HG03095 (cell line): ENCODE measurements around the gene TNRC6B.
"Not testable (repeated sequence)": the region's sequence is repeated elsewhere in the genome, so short reads cannot be mapped to it uniquely, and the experiment has no call there.

Source experiments
- ATAC-seq: cut with Tn5 transposase; IDR thresholded peaks from one replicate; pipeline ENCODE4 v1.9.1; 2021; ENCODE audit warnings: moderate library complexity; ENCODE audit not compliant: unreplicated experiment

TNRC6B gene

DNA sequence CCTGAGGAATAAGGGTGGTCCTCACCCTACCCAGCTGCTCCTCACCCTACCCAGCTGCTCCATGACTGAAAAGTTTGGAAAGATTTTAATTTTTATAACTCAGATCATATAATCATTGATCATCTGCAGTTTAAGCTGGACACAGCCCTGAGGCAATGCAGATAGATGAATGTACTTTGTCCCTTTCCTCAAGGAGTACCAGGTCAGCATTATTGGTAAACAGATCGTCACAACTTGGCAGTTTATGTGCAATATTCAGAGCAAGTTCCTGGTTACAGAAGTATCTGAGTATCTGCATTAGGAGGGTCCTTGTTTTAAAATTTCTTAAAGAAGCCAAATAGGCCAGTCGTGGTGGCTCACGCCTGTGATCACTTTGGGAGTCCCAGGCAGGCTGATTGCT lies 3.6 kb downstream of the TNRC6B start:
- ATAC-seq = no peak

DNA sequence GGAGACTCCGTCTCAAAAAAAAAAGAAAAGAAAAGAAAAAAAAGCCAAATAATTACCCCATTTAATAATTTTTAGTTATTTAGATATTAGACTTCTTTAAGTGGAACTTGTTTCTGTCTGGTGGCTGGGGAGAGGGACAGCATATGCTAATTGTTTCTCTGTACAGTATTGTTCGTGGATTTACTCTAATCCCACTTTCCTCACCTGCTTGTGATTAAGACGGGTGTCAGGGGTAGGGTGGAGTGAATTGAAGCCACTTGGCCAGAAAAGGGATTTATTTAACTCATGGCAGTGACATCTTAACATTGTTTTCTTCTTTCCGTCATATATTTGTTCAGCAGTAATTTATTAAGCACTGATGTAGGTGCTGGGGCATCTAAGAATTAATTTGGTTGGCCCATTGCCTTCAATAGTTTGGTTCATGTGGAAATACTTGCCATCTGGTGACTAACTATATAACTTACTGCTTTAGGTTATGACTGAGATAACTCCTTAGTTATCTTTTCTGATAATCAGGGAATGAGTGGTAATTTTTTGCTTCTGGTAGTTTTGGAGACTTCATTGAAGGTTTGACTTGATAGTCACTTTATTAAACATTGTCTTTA lies 4.6 kb downstream of the TNRC6B start:
- no peak for ATAC-seq

DNA sequence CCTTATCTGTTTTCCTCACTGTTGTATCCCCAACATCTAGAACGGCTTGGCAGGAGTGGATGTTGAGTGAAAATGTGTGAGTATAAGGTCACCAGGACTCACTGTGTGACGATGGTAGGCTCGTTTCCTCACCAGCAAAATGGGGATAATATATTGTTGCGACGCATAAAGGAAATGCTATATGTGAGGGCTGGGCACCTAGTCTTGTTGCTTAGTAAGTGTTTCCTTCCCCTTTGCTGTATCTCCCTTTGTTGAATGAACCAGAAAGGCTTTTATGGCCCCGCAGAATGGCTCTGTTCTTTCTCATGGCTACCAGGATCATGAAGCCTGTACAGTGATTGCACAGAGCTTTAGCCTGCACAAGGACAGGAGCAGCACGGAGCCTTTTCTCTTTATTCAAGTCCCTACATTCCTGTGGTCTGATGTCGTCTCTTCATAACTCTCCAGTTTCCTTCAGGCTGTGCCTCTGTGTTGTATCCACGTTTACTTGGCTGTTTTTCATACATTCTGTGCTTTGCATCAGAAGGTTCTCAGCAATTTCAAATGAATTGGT lies 5.4 kb downstream of the TNRC6B start:
- ATAC-seq = no peak

- not testable (repeated sequence) for ATAC-seq
Observed at GRCh38 chr22:40183603-40184002, 5.9 kb downstream of the TNRC6B start.

DNA sequence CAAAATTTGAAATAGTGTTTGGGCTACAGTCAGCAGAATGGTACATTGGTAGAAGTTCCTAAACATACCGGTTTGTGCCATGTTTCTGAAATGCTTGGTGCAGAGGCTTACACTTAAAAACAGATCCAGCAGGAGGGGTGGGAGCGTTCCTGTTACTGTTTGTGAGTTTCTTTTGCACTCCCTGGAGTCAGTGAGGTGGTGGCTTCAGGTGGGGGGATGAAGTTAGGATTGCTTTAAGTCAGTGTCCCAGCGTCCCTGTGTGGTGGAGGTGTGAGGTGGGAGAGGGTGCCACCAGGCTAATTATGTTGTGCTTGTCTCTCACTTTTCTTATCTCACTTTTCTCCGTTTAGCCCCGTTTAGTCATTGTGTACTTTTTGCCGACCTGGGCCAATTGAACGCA lies 9.7 kb downstream of the TNRC6B start:
- ATAC-seq = no peak

DNA sequence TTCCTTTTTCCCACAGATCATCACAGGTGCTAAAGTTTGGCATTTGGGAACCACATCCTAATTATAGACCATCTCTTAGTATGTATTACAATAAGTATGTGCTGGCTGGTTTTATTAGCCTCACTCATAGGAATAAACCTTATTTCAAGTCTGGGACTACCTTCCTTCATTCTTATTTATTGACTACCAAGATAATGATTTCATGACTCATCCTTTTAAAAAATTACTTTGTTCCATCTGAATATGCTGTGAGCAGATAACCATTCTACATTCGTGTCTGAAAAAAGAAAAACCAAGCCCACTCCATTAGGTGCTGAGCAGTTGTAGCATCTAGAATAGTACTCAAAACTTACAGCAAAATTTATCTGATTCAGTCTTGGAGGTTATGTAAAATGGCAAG lies 12.3 kb downstream of the TNRC6B start:
- no peak for ATAC-seq

DNA sequence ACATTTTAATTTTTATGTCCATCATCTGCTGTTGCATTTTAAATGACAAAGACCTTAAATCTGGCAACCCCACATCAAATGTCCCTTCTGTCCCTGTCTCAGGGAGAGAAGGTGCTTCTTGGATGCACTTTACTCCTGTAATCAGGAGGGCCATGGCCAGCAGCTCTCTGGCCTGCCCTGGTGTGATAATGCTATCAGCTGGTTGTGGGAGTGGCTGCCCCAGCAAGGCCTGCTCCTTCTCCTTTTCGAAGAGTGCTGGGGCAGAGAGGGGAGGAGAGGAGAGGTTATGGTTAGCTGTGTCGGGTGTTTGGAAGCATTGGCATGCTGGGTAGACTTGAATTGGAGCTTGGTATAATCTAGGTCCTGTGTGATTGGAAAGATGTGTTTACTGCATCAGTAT lies 12.8 kb downstream of the TNRC6B start:
- ATAC-seq = no peak

- no peak for ATAC-seq
Observed at GRCh38 chr22:40193429-40194421, 16.0 kb downstream of the TNRC6B start.

GRCh38 chr22:40194656-40195055 lies 16.9 kb downstream of the TNRC6B start:
- ATAC-seq = no peak

DNA sequence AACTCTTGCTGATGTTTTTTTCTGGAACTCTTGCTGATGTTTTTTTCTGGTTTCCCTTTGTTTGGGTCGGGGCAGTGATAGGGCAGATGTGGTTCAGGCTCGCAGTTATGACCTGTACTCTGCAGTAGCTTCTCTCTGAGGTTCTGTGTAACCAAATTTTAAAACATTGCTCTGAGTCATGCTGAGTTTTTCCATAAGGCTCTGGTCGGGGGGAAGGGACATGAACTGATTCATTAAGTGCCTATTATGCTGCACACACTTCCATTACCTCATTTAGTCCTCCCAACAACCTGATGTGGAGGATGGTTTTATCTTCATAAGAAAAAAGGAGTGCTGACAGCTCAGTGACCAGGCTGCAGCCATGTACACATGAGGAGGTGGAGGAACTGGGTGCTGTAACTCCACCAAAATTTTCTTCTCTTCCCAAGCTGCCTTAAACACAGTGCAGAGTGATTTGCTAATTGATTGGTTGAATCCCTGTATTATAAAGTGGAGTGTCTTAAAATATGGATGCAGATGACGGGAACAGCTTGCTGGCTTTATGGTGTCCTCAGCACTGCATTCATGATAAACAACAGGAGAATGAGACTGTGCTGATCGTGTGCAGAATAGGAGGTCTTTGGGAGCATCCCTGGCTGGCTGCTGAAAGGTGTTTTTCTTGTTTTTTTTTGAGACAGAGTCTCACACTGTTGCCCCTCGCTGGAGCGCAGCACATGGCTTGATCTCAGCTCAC lies 19.1 kb downstream of the TNRC6B start:
- ATAC-seq = no peak

DNA sequence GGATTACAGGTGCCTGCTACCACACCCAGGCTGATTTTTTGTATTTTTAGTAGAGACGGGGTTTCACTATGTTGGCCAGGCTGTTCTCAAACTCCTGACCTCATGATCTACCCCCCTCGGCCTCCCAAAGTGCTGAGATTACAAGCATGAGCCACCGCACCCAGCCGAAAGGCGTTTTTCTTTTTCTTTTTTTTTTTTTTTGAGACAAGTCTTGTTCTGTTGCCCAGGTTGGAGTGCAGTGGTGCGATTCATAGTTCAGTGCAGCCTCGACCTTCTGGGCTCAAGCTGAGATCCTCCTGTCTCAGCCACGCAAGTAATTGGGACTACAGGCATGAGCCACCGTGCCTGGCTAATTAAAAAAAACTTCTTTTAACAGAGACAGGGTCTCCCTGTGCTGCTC lies 19.7 kb downstream of the TNRC6B start:
- ATAC-seq = not testable (repeated sequence)

DNA sequence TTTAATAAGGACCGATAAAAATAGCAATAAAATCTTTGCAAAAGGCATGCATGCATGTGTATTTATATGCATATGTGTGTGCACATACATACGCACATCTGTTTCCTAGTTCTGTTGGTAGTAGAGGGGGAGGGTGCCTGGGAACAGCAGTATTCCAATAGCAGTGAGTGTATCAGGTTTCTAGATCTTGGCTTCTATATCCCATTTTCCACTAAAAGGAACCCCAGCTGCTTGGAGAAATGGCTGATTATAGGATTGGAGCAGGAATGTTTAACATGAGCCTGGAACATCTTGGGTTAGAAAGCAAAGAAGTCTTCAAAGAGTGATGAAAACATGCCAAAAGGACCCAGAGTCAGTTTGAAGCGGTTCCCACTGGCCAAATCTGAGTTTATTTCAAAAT lies 21.0 kb downstream of the TNRC6B start:
- ATAC-seq = no peak

DNA sequence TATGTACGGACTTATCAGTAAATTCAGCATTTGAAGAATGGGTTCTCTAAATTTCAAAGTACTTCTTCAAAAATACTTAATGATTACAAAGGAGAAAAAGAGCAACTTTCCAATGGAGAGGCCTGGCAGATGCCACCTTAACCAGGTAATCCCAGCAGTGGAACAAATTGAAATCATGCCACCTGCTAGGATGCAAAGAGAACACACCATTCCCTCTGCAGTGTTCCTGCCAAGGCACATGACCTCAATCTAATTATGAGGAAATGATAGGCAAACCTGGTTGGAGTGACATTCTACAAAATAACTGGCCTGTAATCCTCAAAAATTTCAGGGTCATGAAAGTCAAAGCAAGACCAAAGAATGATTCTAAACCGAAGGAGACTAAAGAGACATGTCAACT lies 21.5 kb downstream of the TNRC6B start:
- ATAC-seq = no peak

- no peak for ATAC-seq
Observed at GRCh38 chr22:40199852-40200251, 22.1 kb downstream of the TNRC6B start.

- no peak for ATAC-seq
Observed at GRCh38 chr22:40200795-40201530, 23.2 kb downstream of the TNRC6B start.

DNA sequence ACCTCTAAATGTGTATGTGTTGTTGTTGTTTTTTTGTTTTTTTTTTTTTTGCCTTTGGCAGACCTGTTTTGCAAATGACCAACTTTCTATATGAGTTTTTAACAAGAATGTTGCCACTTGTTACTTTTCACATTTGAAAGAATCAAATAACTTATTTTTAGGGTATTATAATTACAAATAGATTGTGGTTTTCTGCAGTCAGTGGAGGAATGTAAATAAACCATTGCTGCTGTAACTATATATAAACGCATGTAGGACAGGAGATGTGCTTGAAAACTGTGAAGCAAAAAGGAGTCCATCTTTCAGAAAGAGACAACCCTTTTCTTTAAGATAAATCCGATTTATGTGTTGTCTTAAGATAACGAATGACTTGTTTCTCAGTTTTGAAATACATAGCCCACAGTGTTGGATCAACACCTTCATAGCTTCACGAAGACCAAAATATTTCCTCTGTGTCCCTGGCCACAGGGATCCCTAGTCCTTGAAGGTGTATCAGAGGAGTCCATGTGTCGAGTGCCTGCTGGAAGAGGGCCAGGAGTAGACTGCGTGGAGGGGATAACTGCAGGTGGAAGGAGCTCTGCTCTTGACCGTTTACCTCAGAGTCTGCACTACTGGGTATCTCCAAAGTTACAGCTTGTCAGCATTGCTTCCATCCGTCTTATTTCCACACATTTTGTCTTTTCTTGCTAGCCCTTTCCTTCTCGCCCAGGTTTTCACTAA lies 24.7 kb downstream of the TNRC6B start:
- no peak for ATAC-seq

DNA sequence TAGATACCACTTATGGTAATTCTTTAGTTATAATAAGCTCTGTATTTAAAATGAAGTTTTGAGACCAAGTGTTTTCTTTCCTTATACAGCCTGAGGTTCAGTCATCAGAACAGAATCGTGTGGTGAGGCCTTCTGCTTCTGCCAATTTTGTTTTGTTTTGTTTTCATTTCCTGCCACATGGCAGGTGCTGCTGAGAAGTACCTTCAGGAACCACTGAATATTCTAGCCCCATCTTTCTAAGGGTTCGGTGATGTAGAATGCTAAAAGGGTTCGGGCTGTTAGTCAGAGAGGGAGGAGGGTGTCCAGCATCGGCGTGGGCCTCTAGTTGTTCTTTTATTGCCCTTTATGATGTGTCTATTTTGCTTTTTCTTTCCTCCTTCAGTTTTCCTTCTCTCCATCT lies 25.8 kb downstream of the TNRC6B start:
- ATAC-seq = no peak

DNA sequence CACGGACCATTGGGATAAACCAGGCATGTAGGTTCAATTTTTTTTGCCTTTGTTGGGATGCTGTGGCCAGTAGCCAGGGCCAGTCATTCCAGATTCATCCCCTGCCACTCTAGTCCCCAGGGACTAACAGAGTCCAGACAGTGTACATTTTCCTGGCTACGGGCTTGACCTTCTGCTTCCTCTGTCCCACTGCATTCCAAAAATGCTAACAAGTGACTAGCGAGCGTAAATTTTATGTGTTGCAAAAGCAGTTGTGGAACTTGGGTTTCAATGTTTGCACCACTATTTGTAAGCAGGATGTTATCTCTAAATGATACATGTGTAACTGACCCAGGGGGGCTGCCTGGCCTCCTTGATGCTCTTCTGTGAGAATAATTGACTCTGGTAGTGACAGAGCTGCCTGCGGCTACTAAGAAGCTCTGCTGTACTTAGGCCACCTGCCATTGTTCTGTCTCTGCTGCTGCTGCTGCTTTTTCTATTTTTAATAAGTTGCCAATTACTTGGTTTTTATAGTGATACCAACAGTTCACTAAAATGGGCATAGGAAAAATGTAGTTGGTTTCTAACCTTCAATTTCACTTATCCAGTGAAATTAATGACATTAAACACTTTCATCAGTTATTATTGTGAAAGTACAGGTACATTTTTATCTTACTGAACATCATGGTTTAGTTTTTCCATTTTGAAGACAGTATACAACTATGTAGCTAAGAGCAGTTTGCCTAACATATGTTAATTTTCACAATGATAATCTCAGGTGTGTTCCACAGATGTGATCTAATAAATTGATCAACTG lies 26.8 kb downstream of the TNRC6B start:
- no peak for ATAC-seq

DNA sequence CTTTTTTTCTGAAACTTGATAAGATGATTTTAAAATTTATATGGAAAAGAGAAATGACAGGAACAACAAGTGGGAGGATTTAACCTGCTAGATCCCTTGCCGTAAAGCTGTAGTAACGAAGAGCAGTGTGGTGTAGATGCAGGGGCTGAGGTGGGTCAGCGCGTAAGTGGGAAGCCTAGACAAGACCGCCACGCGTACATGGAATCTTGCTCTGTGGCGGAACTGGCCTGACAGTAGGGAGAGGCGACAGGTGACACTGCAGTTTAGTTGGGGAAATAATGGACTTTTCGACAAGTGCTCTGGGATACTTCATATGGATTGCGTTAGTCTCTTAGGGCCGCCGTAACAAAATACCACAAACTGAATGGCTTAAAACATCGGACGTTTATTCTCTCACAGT lies 28.8 kb downstream of the TNRC6B start:
- ATAC-seq = no peak
